Epidermal melanocyte (primary cell): ENCODE results near the gene DUSP22.

Experiments
- DNase-seq: peaks from one replicate; pipeline ENCODE4 v3.0.0; 2011; ENCODE audit warnings: low spot score; ENCODE audit not compliant: insufficient read length

DUSP22 gene

GRCh38 chr6:337805-338368 lies 45.6 kb downstream of the DUSP22 start:
- DNase-seq, result no peak

GRCh38 chr6:338815-339262 lies 46.6 kb downstream of the DUSP22 start:
- DNase-seq, result no peak

GRCh38 chr6:339480-339879 lies 47.2 kb downstream of the DUSP22 start:
- no peak for DNase-seq

GRCh38 chr6:340186-340955 lies 48.1 kb downstream of the DUSP22 start:
- DNase-seq, result no peak

- no peak for DNase-seq
Measured at GRCh38 chr6:340991-341827, 48.9 kb downstream of the DUSP22 start.

GRCh38 chr6:341914-342831 lies 49.9 kb downstream of the DUSP22 start:
- no peak for DNase-seq

- DNase-seq, result no peak
Measured at GRCh38 chr6:342832-343179, 50.5 kb downstream of the DUSP22 start.

- no peak for DNase-seq
Measured at GRCh38 chr6:343226-343935, 51.1 kb downstream of the DUSP22 start.

- DNase-seq, result no peak
Measured at GRCh38 chr6:343960-344815, 51.9 kb downstream of the DUSP22 start.

GRCh38 chr6:344816-345340 lies 52.6 kb downstream of the DUSP22 start:
- no peak for DNase-seq

GRCh38 chr6:345747-346385 lies 53.6 kb downstream of the DUSP22 start:
- DNase-seq, result no peak

GRCh38 chr6:346386-347030 lies 54.2 kb downstream of the DUSP22 start:
- DNase-seq, result no peak

- DNase-seq, result no peak
Measured at GRCh38 chr6:347232-347631, 54.9 kb downstream of the DUSP22 start.

GRCh38 chr6:347951-348859 lies 55.9 kb downstream of the DUSP22 start:
- no peak for DNase-seq

- DNase-seq, result no peak
Measured at GRCh38 chr6:348860-349396, 56.6 kb downstream of the DUSP22 start.

- no peak for DNase-seq
Measured at GRCh38 chr6:349491-349921, 57.2 kb downstream of the DUSP22 start.

- DNase-seq, result no peak
Measured at GRCh38 chr6:350371-350770, 58.1 kb downstream of the DUSP22 start.
